GM19328 (cell line): ENCODE measurements around the gene IDH3A.

Source experiments
- ATAC-seq: cut with Tn5 transposase; IDR thresholded peaks from one replicate; pipeline ENCODE4 v1.9.1; 2021; ENCODE audit warnings: mild to moderate bottlenecking, moderate library complexity; ENCODE audit not compliant: unreplicated experiment

Gene IDH3A

GRCh38 chr15:78201281-78202190, 52.4 kb downstream of the IDH3A start:
- ATAC-seq: no peak

GRCh38 chr15:78203346-78204225, 54.4 kb downstream of the IDH3A start:
- no peak for ATAC-seq

GRCh38 chr15:78204351-78205309, 55.5 kb downstream of the IDH3A start:
- no peak for ATAC-seq

- no peak for ATAC-seq
Measured at GRCh38 chr15:78205337-78205736, 56.2 kb downstream of the IDH3A start.

- no peak for ATAC-seq
Measured at GRCh38 chr15:78205856-78206255, 56.7 kb downstream of the IDH3A start.

GRCh38 chr15:78206326-78207109, 57.4 kb downstream of the IDH3A start:
- ATAC-seq: no peak

- ATAC-seq: no peak
Measured at GRCh38 chr15:78207110-78207458, 57.9 kb downstream of the IDH3A start.

GRCh38 chr15:78207641-78208340, 58.6 kb downstream of the IDH3A start:
- no peak for ATAC-seq

- ATAC-seq: no peak
Measured at GRCh38 chr15:78208341-78208844, 59.2 kb downstream of the IDH3A start.

- ATAC-seq: no peak
Measured at GRCh38 chr15:78208887-78209645, 59.9 kb downstream of the IDH3A start.

- no peak for ATAC-seq
Measured at GRCh38 chr15:78209646-78210348, 60.6 kb downstream of the IDH3A start.

GRCh38 chr15:78210349-78210717, 61.2 kb downstream of the IDH3A start:
- ATAC-seq: no peak

- no peak for ATAC-seq
Measured at GRCh38 chr15:78211189-78211921, 62.2 kb downstream of the IDH3A start.

GRCh38 chr15:78212008-78212407, 62.8 kb downstream of the IDH3A start:
- ATAC-seq: no peak

- no peak for ATAC-seq
Measured at GRCh38 chr15:78212546-78213424, 63.6 kb downstream of the IDH3A start.

GRCh38 chr15:78213425-78213750, 64.2 kb downstream of the IDH3A start:
- no peak for ATAC-seq
